ENCODE measurements around the gene MYCBP2. TPM values are rescaled to one million over a fixed set of nuclear protein-coding genes. Genes with fewer than 3 reads are reported as not detected.

Gene MYCBP2
- total RNA-seq, 1 experiment from 2014 or later: 57.8 TPM

GRCh38 chr13:77338329-77338728, 11.4 kb upstream of the MYCBP2 start:
- TF ChIP-seq CTCF (conservative IDR thresholded peaks at IDR 0.05; ENCODE audit: low read depth, low read length): no peak
- no peak for TF ChIP-seq EZH2 (IDR thresholded peaks at IDR 0.05; ENCODE audit: borderline replicate concordance, low read depth, low read length, poor library complexity, severe bottlenecking)
- Histone ChIP-seq H3K4me3 (ENCODE audit: low read depth, low read length, poor library complexity, severe bottlenecking) (no peak overlapping the region), H3K4me1 (ENCODE audit: insufficient read depth, low read length, poor library complexity, severe bottlenecking) (no peaks in the 10 kb centered on the region), H3K36me3 (ENCODE audit: insufficient read depth, low read length, poor library complexity, severe bottlenecking) (no peaks in the 10 kb centered on the region), H3K27ac (ENCODE audit: low read depth, low read length, poor library complexity, severe bottlenecking) (no peak overlapping the region), H3K9me3 (ENCODE audit: low read depth, low read length, poor library complexity, severe bottlenecking) (no peaks in the 10 kb centered on the region), H3K27me3 (replicated peaks; ENCODE audit: insufficient read depth, low read depth, low read length, poor library complexity) (no peaks in the 10 kb centered on the region)
- intact Hi-C loops (cut with micrococcal nuclease; ENCODE audit: unreplicated experiment): no loop called here
- no TSS peak for BruUV-seq (replicated peaks)
- ChIA-PET POLR2A (ENCODE audit: low non-redundant PET) (no interaction called here), CTCF (no interaction called here)
- no peak for DNase-seq (ENCODE audit: low spot score)

GRCh38 chr13:77337159-77337558, 10.3 kb upstream of the MYCBP2 start:
- CTCF ChIA-PET: no interaction called here
- Histone ChIP-seq H3K4me1 (ENCODE audit: insufficient read depth, low read length, poor library complexity, severe bottlenecking) (no peaks in the 10 kb centered on the region), H3K4me3 (ENCODE audit: low read depth, low read length, poor library complexity, severe bottlenecking) (no peak overlapping the region), H3K27ac (ENCODE audit: low read depth, low read length, poor library complexity, severe bottlenecking) (no peak overlapping the region), H3K27me3 (replicated peaks; ENCODE audit: insufficient read depth, low read depth, low read length, poor library complexity) (no peaks in the 10 kb centered on the region), H3K36me3 (ENCODE audit: insufficient read depth, low read length, poor library complexity, severe bottlenecking) (no peaks in the 10 kb centered on the region), H3K9me3 (ENCODE audit: low read depth, low read length, poor library complexity, severe bottlenecking) (no peaks in the 10 kb centered on the region)
- POLR2A ChIA-PET (ENCODE audit: low non-redundant PET): interaction anchor here (0.5 kb wide), 1 partner anchor 447 kb away, joined by 3 read pairs; no protein-coding TSS in a partner anchor
- DNase-seq (ENCODE audit: low spot score): no peak
- no TSS peak for BruUV-seq (replicated peaks)
- no peak for TF ChIP-seq EZH2 (IDR thresholded peaks at IDR 0.05; ENCODE audit: borderline replicate concordance, low read depth, low read length, poor library complexity, severe bottlenecking)
- no peak for TF ChIP-seq CTCF (conservative IDR thresholded peaks at IDR 0.05; ENCODE audit: low read depth, low read length)
- intact Hi-C loops (cut with micrococcal nuclease; ENCODE audit: unreplicated experiment): no loop called here

- Histone ChIP-seq H3K36me3 (ENCODE audit: insufficient read depth, low read length, poor library complexity, severe bottlenecking) (no peaks in the 10 kb centered on the region), H3K4me1 (ENCODE audit: insufficient read depth, low read length, poor library complexity, severe bottlenecking) (peaks cover 4% of the 10 kb centered on the region), H3K27me3 (replicated peaks; ENCODE audit: insufficient read depth, low read depth, low read length, poor library complexity) (no peaks in the 10 kb centered on the region), H3K27ac (ENCODE audit: low read depth, low read length, poor library complexity, severe bottlenecking) (no peak overlapping the region), H3K4me3 (ENCODE audit: low read depth, low read length, poor library complexity, severe bottlenecking) (no peak overlapping the region), H3K9me3 (ENCODE audit: low read depth, low read length, poor library complexity, severe bottlenecking) (no peaks in the 10 kb centered on the region)
- CTCF ChIA-PET: no interaction called here
- intact Hi-C loops (cut with micrococcal nuclease; ENCODE audit: unreplicated experiment): no loop called here
- no TSS peak for BruUV-seq (replicated peaks)
- no peak for TF ChIP-seq EZH2 (IDR thresholded peaks at IDR 0.05; ENCODE audit: borderline replicate concordance, low read depth, low read length, poor library complexity, severe bottlenecking)
- TF ChIP-seq CTCF (conservative IDR thresholded peaks at IDR 0.05; ENCODE audit: low read depth, low read length): no peak
- no peak for DNase-seq (ENCODE audit: low spot score)
- POLR2A ChIA-PET (ENCODE audit: low non-redundant PET): no interaction called here
These were observed 8.6 kb upstream of the MYCBP2 start for GRCh38 chr13:77335543-77335942.
